Cortex of kidney (tissue), 1 donor: ENCODE measurements around the gene UACA.
"Not testable (repeated sequence)": the region's sequence is repeated elsewhere in the genome, so short reads cannot be mapped to it uniquely, and the experiment has no call there.

Source experiments
- DNase-seq: peaks from one replicate; lab custom pipeline; 2025; lab: John Stamatoyannopoulos, UW

Gene UACA

DNA sequence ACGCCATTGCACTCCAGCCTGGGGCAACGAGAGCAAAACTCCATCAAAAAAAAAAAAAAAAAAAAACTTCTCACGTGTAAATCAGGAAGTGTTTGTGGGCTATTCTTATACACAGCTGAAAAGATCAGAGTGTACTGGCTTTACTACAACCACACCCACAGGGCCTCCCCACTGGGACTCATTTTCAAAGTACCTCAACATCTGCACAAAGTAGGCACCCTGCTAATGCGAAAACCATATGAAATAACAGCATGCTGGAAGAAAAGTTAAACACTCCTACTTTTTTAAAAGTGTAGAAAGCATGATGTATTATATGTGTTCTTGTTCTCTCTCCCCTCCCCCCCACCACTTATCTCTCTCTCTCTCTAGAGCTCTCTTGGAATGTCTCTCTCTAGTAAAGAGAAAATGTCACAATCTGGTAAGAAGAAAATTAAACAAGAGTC is 11.1 kb downstream of the UACA start:
- no peak for DNase-seq

DNA sequence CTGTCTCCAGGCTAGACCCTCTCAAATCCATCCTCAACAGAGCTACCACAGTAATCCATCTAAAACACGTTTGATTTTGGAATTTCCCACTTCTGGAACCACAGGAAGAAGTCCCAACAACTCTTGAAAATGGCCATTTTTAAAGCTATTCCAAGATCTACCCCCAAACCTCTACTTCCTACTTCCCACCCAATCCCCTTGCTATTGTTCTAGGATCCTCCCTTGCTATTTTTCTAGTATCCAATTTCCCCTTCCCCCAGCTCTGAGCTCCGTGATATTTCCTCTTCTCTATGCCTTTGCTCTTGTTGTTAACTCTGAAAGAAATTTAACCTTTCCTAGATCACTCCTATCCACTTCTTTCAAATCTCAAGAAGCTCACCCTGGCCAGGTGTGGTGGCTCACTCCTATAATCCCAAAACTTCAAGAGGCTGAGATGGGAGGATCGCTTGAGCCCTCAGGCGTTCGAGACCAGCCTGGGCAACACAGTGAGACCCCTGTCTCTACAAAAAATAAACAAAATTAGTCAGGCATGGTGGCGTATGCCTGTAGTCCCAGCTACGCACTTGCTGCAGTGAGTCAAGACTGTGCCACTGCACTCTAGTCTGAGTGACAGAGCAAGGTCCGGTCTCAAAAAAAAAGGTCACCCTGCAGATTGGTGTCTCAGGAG is 13.0 kb downstream of the UACA start:
- no peak for DNase-seq

DNA sequence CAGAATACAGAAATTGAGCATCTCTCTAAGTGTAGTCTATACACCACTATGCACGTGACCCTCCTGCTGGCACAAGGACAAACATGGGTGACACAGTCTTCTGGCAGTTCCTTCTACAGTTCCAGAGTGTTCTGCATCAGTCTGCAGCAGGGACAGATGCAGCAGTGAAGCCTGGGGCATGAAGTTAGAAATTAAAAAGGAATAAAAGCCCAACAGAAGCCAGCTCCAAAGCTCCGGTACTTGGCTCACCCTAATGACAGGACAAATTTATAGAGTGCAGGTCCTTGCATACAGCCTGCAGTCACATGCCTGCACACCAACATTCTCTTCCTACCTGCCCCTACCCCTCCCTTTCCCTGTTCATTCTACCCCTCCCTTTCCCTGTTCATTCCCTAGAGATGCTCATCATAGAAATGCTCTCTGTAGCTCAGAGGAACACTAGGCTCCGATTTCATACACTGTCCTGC is 15.0 kb downstream of the UACA start:
- no peak for DNase-seq

DNA sequence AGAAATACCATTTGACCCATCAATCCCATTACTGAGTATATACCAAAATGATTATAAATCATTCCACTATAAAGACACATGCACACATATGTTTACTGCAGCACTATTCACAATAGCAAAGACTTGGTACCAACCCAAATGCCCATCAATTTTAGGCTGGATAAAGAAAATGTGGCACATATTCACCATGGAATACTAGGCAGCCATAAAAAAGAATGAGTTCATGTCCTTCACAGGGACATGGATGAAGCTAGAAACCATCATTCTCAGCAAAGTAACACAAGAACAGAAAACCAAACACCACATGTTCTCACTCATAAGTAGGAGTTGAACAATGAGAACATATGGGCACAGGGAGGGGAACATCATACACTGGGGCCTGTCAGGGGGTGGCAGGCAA is 16.8 kb downstream of the UACA start:
- DNase-seq: not testable (repeated sequence)

DNA sequence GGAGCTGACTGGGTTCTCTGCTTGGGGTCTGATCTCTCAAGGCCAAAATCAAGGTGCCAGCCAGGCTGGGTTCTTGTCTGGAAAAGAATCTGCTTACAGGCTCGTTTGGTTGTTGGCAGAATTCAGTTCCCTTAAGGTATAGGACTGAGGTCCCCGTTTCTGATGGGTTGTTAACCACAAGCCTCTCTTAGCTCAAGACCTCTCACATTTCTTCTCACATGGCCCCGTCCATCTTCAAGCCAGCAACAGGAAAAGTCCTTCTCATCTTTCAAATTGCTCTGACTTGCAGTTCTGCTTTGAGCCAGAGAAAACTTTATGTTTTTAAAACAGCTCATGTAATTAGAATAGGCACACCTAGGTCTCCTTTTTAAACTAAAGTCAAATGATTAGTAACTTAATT is 20.4 kb downstream of the UACA start:
- no peak for DNase-seq

DNA sequence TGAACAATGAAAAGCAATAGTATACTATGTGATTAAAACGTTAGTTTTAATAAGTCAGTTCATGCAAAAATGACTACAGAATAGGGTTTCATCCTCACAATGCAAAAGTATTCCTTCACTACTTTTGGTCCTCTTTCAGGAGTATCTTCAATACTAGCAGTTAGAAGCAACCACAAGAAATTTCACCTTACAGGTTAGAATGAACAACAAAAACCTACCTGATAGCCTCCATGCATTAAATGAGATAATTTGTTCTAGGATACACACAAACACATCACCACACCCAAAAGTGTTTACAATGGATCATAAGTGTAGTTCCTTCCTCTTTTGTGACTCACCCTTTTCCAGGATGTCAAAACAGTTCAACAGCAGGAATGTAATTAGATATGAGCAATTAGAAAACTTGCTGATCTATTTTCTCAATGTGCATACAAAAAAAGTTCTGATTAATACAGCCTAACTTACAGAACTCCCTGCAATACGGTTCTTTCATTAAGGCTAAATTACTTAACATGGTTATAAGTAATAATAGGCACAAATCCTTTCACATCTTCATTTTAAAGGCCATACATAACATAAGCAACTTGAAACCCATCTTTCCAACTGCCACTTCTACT is 21.6 kb downstream of the UACA start:
- DNase-seq: no peak

DNA sequence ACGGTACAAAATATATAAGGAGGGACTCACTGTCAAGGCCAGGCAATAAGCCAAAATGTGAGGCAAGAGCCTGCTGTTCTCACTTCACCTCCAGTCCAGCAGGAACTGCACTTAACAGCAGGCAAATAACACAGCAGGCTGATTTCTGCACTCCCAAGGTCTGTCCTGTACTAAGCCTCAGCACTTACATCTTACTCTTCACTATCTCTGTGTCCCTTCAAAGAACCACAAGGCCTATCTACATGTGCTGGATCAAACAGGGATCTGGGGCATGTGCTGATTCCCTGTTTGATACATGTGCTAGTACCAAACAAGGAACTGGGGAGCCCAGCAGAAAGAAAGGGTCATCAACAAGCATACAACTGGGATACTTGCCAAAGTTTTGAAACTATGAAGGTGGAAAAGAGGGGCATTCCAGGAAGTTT is 22.2 kb downstream of the UACA start:
- DNase-seq: no peak

DNA sequence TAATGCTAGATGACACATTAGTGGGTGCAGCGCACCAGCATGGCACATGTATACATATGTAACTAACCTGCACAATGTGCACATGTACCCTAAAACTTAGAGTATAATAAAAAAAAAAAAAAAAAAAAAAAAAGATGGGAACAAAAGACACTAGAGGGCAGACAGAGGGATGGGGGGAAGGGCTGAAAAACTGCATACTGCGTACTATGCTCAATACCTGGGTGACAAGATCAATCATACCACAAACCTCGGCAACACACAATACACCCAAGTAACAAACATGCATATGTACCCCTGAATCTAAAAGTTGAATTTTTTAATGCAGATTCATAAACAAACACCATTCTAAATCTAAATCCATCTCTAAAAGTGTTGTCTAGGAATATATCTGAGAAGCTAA is 28.3 kb downstream of the UACA start:
- DNase-seq: not testable (repeated sequence)

DNA sequence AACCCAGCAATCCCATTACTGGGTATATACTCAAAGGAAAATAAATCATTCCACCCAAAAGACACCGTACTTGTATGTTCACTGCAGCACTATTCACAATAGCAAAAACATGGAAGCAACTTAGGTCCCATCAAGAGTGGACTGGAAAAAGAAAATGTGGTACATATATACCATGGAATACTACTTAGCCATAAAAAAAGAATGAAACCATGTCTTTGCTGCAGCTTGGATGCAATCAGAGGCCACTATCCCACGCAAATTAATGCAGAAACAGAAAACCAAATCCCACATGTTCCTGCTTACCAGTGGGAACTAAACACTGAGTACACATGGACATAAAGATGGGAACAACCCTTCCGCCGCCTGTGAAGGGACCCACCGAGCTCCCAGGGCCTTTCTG is 34.2 kb downstream of the UACA start:
- DNase-seq: no peak

DNA sequence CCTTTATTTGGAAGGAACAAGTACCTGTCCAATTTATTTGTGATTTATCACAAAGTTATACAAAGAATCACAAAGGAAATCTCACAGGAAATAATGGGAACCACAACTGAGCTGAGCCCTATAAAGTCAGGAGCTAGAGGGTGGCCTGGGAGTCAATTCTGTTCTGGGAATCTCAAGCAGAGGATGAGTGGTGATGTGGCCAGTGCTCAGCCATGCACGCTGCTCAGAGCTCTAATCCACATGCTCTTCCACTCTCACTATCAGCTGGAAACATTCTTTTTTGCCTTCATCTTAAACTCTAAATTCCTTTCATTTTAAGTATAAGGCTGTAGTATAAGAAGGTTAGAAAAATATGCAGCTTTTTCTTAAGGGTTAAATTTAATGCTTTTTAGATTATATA is 36.6 kb downstream of the UACA start:
- DNase-seq: no peak

DNA sequence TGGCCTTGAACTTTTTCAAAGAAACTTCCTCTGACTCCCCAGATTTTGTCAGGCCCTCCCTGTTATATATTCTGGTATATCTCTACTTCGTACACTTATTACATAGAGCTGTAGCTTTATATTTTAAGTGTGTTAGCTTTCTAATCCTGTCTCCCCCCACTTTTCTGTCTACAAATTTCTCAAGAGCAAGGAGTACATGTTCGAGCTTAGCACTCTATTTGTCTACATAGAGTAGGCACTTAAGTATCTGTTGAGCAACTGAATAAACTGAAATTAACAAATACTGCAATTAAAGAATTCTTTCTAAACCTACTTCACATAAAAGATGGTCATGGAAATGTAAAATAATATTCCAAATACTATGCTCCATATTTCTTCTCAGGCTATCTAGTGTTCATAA is 39.4 kb downstream of the UACA start:
- no peak for DNase-seq

DNA sequence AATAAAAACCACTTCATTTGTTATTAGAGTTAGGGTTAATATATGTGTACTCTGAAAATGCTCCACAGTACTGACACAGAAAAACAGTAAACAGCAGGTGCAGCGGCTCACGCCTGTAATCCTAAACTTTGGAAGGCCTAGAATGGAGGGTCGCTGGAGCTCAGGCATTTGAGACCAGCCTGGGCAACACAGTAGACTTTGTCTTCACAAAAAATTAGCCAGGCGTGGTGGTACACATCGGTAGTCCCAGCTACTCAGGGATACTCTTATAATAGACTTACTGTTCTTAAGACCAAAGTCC is 40.3 kb downstream of the UACA start:
- no peak for DNase-seq

DNA sequence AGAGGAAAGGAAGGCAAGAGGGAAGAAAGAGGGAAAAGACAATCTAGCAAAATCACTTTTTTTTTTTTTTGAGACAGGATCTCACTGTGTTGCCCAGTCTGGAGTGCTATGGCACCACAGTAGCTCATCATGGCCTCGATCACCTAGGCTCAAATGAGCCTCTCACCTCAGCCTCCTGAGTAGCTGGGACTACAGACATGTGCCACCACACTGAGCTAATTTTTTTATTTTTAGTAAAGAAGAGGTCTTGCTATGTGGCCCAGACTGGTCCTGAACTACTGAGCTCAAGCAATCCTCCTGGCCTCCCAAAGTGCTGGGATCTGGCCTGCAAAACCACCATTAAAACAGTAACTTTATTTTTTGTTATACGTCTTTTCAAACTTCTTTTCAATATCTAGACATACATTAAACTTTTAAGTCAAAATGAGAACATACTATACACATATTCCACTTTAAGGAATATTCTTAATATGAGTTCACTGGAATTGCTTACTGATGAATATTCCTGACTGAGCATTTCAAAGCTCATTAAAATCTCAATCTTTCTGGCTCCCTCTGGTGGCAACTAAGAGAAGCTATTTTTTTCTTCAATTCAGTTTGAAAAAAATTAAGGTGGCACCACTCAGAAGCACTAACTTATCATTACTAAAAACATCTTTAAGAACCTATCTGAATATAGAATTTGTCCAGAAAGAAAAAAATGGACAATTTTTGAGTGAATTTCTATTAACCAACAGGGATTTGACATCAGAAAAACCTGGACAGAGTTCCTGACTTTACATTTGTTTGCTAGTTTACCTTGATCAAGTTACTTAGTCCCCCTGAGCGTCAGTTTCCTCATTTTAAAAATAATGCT is 40.9 kb downstream of the UACA start:
- DNase-seq: no peak

DNA sequence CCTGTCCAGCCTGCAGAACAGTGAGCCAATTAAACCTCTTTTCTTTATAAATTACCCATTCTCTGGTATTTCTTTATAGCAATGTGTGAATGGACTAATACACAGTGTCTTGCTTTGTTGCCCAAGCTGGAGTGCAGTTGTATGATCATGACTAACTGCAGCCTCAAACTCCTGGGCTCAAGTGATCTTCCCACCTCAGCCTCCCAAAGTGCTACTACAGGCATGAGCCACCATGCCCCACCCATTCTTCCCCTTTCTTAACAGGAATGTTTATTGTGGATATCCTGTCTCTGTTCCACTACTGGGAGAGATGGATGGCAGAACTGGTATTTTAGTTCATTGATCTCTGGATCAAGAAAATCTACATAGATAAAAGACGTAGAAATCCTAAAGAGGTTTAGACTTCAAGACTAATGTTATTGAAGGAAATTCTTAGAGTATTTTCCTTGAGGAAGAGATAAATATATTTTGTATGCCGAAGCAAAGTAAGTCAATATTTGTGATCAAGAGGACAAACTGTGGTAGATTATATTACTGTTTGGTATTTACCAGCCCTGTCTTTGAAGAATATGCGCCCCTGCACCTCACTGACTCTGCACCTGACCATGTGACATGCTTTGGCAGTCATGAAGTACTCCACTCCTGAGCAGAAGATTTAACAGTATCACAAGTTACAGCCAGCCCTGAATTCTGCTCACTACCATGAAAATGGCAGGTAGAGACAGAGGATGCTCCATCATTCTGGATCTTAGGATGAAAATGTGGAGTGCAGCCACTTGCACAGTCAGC is 42.9 kb downstream of the UACA start:
- no peak for DNase-seq

DNA sequence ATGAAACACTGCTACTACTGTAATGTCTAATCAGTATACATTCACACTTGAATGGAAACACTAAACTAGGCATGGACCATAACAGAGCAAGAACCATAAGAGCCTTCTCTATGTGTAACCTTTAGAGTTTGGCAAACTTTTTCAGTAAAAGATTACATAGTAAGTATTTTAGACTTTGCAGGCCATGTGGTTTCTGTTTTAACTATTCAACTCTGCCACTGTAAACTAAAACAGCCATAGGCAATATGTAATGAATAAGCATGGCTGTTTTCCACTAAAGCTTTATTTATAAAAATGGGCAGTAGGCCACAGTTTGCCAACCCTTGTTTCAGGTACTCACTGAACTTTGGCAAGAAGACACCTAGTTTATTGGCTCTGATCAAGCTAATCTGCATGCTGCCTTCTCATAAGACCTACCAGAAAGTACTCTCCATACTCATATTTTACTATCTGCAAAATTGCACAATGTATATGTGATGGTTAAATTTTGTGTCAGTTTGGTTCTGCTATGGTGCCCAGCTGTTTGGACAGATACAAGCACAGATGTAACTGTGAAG is 46.0 kb downstream of the UACA start:
- DNase-seq: no peak

DNA sequence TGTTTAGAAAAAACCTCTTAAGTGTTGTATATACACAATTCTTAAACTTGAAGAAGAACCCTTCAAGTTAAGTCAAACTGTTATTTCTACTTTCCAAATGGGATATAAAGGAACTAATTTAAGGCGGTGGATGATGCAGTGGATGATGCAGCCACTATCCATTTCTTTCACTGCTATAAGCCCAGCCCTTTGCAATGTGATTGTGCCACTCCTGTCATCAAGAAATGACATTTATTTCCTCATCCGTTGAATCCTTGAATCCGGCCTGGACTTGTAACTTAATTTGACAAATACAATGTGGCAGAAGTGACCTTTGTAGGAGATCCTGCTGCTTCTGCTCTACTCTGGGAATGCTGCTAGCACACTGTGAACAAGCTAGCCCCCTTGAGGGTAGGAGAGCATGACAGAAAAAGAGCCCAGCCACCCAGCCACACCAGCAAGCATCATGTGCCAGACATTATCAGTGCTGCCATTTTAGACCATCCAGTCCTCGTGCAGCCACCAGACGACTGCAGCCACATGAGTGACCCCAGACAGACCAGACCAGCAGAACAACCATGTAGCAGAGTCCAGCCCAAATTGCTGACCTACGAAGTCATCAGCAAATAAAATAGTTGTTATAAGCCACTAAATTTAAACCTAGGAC is 47.4 kb downstream of the UACA start:
- no peak for DNase-seq

DNA sequence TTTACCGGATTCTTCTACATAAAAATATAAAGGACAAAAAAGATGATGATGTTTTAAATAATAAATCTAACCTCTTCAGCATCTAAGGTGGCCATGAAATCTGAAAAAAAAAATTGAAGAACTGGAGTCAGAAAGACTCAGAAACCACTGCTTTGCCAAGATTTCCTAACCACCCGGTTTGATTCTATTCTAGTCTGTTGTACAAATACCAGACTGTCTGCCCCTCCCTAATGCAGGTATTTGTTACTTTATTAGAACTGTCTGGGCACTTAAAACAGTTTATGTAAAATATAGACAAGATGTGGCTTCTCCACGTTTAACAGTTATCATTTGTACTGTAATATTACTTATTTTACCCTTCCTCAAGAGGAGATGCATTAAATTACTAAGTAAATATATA is 48.8 kb downstream of the UACA start:
- DNase-seq: no peak

DNA sequence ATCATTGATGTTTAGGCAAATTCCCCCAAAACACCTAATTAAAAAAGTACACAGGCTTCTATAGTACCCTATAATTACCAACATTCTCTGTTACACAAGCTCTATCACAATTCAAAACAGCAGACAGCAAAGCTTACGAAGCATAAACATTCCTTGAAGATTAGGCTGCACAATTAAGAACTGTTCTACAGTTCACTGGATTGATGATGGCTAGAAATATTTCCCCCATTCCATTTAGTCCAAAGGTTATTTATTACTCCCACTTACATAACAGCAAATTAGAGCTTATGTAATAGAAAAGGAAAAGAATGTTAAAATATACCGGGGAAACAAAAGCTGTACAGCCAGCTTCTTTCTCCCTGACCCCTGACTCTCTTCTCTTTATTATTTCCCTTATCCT is 49.3 kb downstream of the UACA start:
- DNase-seq: no peak

DNA sequence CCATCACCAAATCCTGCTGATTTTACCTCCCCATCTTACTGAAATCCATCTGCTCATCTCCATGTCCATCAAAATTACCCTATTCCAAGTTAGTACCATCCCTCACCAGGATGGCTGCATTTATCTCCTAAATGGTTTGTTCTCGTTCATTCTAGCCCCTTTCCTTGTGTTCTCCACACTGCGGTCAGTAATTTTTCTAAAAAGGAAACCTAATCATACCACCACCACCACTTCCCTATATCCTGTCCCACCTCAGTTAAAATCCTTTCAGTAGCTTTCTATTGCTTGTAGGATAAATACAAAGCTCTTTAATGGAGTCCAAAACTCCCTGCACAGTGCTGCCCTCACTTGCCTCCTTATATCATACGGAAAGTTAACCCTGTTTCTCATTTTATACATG is 51.1 kb downstream of the UACA start:
- no peak for DNase-seq

DNA sequence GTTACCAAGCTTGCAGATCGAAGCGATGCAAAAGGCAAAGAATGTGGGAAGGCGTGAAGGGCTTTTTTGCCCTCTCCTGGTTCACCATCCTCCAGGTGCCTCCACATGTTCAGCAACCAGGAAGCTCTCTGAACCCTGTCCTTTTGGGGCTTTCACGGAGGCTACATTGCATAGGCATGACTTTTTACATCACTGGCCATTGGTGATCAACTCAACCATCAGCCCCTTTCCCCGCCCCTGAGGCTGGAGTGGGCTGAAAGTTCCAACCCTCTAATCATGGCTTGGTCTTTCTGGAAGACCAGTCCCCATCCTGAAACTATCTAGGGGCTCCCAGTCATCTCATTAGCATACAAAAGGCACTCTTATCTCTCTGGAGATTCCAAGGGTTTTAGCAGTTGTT is 52.6 kb downstream of the UACA start:
- no peak for DNase-seq

DNA sequence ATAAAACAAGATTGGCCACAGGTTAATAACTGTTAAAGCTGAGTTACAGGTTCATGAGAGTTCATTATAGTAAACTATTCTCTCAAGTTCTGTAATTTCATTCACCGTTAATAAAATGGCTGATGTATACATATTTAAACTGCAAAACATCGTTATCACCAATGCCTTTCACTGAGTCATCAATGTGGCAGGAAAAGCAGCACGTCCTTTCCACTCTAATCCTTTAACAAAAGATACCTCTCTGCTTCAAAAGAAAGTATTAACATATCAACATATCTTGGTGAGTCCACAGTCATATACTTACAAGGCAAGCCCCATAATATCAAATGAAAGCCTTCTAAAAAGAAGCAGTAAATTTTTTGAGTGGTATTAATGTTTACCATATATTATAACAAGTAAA is 54.5 kb downstream of the UACA start:
- DNase-seq: no peak
